ENCODE results near the gene VPS33B.

Gene VPS33B

DNA sequence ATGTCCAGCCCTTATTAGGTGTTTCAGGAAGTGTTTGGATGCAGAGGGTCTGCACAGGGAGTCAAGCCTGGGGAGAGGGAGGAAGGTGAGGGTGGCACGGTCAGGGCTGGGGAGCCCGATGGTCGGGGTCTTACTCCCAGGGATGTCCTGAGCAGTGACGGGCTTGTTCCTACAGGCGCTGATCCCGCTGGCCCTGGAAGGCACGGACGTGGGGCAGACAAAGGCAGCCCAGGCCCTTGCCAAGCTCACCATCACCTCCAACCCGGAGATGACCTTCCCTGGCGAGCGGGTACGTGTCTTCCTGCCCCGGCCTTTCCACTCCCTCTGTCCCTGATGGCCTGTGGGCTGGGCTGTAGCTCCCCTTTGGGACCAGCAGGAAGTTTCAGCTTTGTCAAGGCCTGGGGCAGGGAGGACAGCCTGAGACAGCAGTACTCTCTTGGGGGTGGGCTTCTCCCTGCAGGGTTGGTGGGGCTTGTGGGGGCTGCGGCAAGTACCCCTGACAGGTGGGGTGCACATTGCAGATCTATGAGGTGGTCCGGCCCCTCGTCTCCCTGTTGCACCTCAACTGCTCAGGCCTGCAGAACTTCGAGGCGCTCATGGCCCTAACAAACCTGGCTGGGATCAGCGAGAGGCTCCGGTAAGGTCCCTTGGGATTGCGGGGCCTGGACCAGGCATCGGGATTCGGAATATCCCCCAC is 72.3 kb downstream of the VPS33B start:
- DNase-seq (ENCODE audit: low spot score) = no peak
